ENCODE measurements around the gene PRKAG2. TPM values are rescaled to one million over a fixed set of nuclear protein-coding genes. Genes with fewer than 3 reads are reported as not detected.
"Not testable (repeated sequence)": the region's sequence is repeated elsewhere in the genome, so short reads cannot be mapped to it uniquely, and the experiment has no call there.

Gene PRKAG2
- total RNA-seq, 4 donors from 2014 or later, result 38.8 to 94.4 (median 73.2) TPM

DNA sequence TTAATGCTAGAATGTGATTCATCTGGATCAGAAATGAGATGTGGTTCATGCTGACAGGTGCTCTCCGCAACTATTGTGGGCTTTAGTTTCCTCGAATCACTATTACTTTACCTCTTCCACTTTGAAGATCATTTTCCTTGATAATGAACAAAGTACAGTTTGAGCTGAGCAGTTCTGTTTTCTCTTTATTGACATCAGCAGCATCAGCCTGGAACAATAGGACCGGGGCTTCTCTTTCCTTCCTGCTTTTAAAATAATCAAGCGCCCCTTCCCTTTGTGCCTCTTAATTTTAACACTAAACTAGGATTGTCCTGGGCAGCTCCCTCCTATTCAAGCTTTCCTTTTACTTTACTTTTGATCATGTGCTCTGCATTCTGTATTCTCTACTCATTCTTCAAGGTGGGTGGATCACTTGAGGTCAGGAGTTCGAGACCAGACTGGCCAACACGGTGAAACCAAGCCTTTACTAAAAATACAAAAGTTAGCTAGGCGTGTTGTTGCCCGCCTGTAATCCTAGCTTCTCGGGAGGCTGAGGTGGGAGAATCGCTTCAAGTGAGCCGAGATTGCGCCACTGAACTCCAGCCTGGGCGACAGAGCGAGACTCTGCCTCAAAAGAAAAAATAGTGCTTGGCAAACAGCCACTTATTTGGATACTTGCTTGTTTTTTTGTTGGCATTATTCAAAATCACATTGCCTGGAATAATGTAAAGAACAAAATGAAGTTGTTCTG, 290.2 kb downstream of the PRKAG2 start:
- no peaks in the 10 kb centered on the region for H3K27me3 ChIP-seq
- H3K4me1 ChIP-seq, result no peaks in the 10 kb centered on the region
- DNase-seq, result no peak
- H3K9me3 ChIP-seq, result no peaks in the 10 kb centered on the region
- no peak overlapping the region for H3K27ac ChIP-seq
- TF ChIP-seq POLR2A (IDR thresholded peaks at IDR 0.05), result no peak
- TF ChIP-seq, protein P1, sequence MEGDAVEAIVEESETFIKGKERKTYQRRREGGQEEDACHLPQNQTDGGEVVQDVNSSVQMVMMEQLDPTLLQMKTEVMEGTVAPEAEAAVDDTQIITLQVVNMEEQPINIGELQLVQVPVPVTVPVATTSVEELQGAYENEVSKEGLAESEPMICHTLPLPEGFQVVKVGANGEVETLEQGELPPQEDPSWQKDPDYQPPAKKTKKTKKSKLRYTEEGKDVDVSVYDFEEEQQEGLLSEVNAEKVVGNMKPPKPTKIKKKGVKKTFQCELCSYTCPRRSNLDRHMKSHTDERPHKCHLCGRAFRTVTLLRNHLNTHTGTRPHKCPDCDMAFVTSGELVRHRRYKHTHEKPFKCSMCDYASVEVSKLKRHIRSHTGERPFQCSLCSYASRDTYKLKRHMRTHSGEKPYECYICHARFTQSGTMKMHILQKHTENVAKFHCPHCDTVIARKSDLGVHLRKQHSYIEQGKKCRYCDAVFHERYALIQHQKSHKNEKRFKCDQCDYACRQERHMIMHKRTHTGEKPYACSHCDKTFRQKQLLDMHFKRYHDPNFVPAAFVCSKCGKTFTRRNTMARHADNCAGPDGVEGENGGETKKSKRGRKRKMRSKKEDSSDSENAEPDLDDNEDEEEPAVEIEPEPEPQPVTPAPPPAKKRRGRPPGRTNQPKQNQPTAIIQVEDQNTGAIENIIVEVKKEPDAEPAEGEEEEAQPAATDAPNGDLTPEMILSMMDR (IDR thresholded peaks at IDR 0.05), result no peak
- H3K36me3 ChIP-seq, result peaks cover 0 to 23% (median 0%) of the 10 kb centered on the region in 3 donors
- H3K4me3 ChIP-seq, result no peak overlapping the region

DNA sequence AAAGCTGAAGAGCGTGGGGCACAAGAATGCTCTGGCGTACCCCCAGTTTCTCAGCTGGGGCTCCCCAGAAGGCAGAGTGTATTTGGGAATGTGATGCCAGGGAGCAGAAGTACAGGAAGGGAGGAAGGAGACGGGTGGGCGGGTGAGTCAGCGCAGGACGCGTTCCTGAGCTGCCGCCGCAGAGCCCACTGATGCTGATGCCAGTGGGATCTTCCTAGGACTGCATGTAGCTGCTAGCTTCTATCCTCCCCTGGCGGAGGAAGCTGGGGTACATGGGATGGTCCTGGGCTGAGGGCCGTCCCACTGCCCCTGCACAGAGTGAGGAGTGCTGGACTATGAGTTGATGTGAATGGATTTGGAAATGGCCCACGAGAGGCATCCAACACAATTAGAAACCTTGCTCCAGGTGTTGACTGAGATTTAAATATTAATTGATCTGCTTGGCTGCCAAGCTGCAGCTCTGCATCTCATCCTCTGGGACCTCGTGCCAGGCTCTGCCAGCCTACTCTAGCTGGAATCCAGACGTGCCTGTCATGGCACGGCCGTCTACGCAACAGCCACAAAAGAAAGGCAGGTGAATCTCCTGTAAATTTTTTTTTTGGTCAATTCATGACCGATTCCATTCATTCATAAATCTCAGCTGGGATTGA, 291.0 kb downstream of the PRKAG2 start:
- Histone ChIP-seq H3K4me3 (no peak overlapping the region), H3K4me1 (no peaks in the 10 kb centered on the region), H3K27ac (no peak overlapping the region), H3K9me3 (no peaks in the 10 kb centered on the region), H3K36me3 (peaks cover 0 to 14% (median 0%) of the 10 kb centered on the region in 3 donors), H3K27me3 (no peaks in the 10 kb centered on the region)
- DNase-seq, result no peak
- no peak for TF ChIP-seq POLR2A (IDR thresholded peaks at IDR 0.05)
- TF ChIP-seq, protein P1 (IDR thresholded peaks at IDR 0.05), result no peak

DNA sequence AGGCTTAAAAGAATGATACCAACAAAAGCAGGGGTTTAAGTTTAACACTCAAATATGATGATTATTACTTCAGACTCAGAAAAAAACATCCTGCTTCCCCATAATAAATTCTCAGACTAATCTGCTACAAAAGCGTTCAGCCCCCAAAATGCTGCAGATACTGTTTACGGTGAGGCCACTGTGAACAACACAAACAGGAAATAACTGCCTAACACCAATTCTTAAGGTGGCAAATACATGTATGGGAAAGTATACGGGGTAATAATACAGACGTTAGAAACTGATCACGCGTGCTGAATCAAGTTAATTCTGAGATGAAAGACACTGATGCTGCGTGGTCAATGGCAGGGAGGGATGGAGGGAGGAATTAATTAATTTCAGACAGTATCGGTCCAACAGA, 295.2 kb downstream of the PRKAG2 start:
- H3K27ac ChIP-seq, result no peak overlapping the region
- TF ChIP-seq, protein P1 (IDR thresholded peaks at IDR 0.05), result no peak
- TF ChIP-seq POLR2A (IDR thresholded peaks at IDR 0.05), result no peak
- H3K4me3 ChIP-seq, result no peak overlapping the region
- DNase-seq, result no peak
- peaks cover 0 to 5% (median 0%) of the 10 kb centered on the region in 4 donors for H3K9me3 ChIP-seq
- peaks cover 0 to 8% (median 0%) of the 10 kb centered on the region in 3 donors for H3K36me3 ChIP-seq
- no peaks in the 10 kb centered on the region for H3K27me3 ChIP-seq
- no peaks in the 10 kb centered on the region for H3K4me1 ChIP-seq

DNA sequence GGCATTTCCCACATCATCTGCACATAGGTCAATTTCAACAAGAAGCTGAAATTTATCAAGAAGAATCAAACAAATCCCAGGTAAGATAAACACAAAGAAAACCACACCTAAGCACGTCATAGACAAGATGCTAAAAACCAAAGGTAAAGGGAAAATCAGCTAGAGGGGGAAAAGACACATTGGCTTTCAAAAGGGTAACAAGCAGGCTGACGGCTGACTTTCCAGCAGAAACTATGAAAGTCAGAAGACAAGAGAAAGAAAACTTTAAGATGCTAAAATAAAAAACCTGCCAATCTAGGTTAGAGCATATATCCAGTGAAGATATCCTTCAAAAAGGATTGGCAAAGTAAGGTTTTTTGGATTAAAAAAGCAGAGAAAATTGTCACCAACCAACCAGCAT, 297.3 kb downstream of the PRKAG2 start:
- Histone ChIP-seq H3K4me3 (no peak overlapping the region), H3K27ac (no peak overlapping the region), H3K36me3 (peaks cover 0 to 9% (median 0%) of the 10 kb centered on the region in 3 donors), H3K27me3 (no peaks in the 10 kb centered on the region), H3K4me1 (no peaks in the 10 kb centered on the region), H3K9me3 (peaks cover 0 to 5% (median 0%) of the 10 kb centered on the region in 4 donors)
- TF ChIP-seq, protein P1 (IDR thresholded peaks at IDR 0.05), result no peak
- no peak for TF ChIP-seq POLR2A (IDR thresholded peaks at IDR 0.05)
- DNase-seq, result no peak

DNA sequence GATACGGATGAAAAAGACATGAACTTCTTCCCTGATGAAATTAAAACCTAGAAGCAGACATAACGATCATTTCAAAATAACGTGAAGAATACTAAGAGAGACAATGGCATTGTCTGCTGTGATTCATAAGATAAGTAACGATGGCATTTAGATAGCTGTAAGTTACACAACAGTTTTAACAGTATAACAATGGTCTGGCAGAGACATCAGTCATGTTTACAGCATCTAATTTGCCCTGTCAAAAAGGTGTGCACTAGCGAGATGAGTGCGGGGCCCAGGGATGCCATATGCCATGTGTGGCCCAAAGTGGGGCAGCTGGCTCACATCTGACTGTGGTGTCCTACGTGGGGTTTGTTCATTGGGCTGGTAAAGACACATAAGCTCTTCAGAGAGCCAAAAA, 301.5 kb downstream of the PRKAG2 start:
- Histone ChIP-seq H3K27ac (no peak overlapping the region), H3K9me3 (peaks cover 0 to 5% (median 0%) of the 10 kb centered on the region in 4 donors), H3K4me3 (no peak overlapping the region), H3K27me3 (no peaks in the 10 kb centered on the region), H3K4me1 (no peaks in the 10 kb centered on the region), H3K36me3 (peaks cover 0 to 22% (median 0%) of the 10 kb centered on the region in 3 donors)
- TF ChIP-seq, protein P1 (IDR thresholded peaks at IDR 0.05), result no peak
- TF ChIP-seq POLR2A (IDR thresholded peaks at IDR 0.05), result no peak
- DNase-seq, result no peak

GRCh38 chr7:151573046-151573445, 303.9 kb downstream of the PRKAG2 start:
- H3K9me3 ChIP-seq, H3K4me1 ChIP-seq, H3K27ac ChIP-seq, H3K4me3 ChIP-seq, H3K27me3 ChIP-seq, DNase-seq: not testable (repeated sequence)
- peaks cover 0 to 41% (median 0%) of the 10 kb centered on the region in 3 donors for H3K36me3 ChIP-seq

Measured in Peyer's patch (tissue), 4 donors.